Sigmoid colon (tissue), 4 donors: ENCODE results near the gene FNDC4.

Source experiments
- CTCF ChIP-seq, 4 experiments: fragments of 450-650 bp in 3 of 4; fragments of 200-600 bp in 1 of 4; IDR thresholded peaks; one replicate each; pipeline ENCODE4 v1.5.1; 2016 to 2019; ENCODE audit warnings: antibody characterized with exemption in 4 of 4, mild to moderate bottlenecking in 3 of 4, moderate library complexity in 2 of 4
- POLR2A ChIP-seq, 2 donors: fragments of 450-650 bp; IDR thresholded peaks; one replicate each; pipeline ENCODE4 v1.6.1; 2016; ENCODE audit warnings: antibody characterized with exemption in 2 of 2, mild to moderate bottlenecking in 2 of 2, moderate library complexity in 2 of 2
- POLR2AphosphoS5 ChIP-seq, 4 donors: sonication (generic); formaldehyde crosslinking; IDR thresholded peaks; one replicate each; pipeline ENCODE4 v1.6.1; 2017; ENCODE audit warnings: antibody characterized with exemption in 4 of 4

- no peak for TF ChIP-seq CTCF (IDR thresholded peaks at IDR 0.05)
- no peak for TF ChIP-seq POLR2A (IDR thresholded peaks at IDR 0.05)
- TF ChIP-seq POLR2AphosphoS5 (IDR thresholded peaks at IDR 0.05): no peak
Measured at GRCh38 chr2:27501042-27501441, 6.0 kb upstream of the FNDC4 start.
